Activated CD4-positive, alpha-beta T cell treated with anti-CD3 and anti-CD28 coated beads, Interleukin-2, amount 50 U/mL, for 16 hours (primary cell): ENCODE measurements around the gene HSD17B1.
"Not testable (repeated sequence)": the region's sequence is repeated elsewhere in the genome, so short reads cannot be mapped to it uniquely, and the experiment has no call there.

Source experiments
- DNase-seq: peaks from one replicate; pipeline ENCODE4 v3.0.0-alpha.2; 2020

HSD17B1 gene, protein sequence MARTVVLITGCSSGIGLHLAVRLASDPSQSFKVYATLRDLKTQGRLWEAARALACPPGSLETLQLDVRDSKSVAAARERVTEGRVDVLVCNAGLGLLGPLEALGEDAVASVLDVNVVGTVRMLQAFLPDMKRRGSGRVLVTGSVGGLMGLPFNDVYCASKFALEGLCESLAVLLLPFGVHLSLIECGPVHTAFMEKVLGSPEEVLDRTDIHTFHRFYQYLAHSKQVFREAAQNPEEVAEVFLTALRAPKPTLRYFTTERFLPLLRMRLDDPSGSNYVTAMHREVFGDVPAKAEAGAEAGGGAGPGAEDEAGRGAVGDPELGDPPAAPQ

DNA sequence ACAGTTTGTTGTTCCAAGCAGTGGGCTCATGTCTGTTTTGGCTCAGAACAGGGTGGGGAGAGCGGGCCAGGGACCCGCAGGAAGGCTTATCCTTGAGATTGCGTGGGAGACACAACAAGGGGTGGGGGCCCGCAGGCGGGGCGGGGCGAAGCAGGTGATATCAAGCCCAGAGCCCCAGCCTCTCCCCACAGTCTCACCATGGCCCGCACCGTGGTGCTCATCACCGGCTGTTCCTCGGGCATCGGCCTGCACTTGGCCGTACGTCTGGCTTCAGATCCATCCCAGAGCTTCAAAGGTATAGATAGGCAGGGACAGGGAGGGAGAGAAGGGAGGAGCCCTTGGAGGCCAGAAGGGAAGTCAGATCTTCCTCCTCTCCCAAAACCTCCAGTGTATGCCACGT lies at the start of gene HSD17B1:
HSD17B1 (plus strand) TSS at position 188 of the 400 bp plus-strand sequence; CDS start at position 199, 11 bp downstream.
- DNase-seq: not testable (repeated sequence)

DNA sequence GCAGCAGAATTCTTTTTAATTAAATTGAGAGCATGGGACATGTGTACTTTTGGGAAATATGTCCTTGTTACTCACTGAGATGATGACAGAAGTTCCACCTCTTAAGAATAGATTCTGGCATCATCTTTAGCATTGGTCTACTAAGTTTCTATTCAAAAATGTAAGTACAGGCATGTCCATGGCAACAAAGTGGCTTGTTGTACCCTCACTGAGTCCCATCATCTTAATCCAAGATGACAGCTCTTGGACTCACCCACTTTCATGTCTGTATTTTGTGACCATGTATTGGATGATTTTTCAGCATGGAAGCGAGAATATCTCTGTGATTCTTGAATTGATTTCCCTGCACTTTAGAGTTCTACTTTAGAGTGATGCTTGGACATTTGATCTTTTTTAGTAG lies 49.8 kb upstream of the HSD17B1 start:
- DNase-seq: no peak

DNA sequence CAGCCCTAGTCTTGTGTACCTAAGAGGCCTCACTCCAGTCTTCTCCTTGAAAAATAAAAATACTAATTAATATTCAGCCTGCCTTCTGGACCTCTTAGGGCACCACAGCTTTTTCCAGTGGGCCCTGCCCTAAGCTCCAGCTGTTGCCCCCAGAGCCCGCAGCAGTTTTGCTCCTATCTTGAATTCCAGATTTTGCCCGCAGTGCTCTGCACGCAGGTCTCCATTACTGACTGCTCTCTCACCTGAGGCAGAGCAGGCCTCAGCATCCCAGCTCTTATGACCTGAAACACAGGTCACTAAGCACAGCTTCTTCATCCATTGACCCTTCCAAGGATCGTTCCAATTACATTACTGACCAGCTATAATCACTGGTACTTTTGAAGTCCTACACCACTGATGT lies 45.1 kb upstream of the HSD17B1 start:
- no peak for DNase-seq

DNA sequence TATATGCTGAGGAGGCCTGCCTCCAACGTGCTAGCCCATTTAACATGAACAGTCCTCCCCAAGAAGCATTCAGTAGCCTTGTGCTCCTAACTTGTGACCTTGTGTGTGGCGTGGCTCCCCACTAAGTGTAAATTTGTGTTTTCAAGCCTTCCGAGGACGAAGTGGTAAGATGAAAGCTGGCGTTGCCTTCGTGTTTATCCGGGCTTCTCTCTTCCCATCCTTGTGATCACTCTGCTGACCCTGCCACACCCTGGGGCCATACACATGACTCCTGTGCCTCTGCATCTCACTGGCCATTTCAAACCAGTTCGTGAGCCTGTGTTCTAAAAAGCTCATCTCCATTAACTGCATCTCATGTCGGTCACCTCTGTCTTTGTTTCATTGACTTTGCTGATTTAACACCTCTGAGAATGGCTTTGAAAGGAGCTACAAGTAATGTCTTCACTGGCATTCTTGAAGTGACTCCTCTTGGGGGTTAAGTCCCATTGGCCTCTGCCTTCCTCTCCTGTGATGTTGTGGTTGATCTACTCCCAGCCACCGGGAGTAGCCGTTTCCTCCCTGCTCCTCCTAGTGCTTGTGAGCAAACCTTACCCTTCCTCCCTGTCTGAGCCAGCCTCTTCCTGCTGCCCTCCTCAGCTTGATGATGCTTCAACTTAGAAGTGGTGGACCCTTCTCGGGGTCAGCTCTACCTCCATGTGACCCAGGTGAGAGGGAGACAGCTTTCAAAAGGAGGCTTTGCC lies 44.1 kb upstream of the HSD17B1 start:
- DNase-seq: no peak

DNA sequence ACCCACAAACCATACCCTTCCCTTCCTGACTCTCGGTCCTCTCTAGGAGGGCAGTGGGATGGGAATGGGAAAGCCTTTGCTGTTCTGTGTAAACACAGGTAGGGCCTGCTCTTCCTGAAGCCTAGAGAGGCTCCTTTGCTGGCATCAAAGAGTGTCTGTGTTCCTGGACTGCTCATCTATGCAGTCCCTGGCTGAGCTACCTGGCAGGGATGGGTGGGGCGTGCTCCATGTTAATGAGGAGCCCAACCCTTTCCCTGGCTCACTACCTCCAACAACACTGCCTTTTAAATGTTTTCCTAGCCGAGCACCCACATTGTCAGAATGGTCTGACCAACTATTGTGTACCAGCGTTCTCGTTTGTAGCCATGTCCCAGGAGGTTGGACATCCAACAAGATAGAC lies 43.3 kb upstream of the HSD17B1 start:
- no peak for DNase-seq

DNA sequence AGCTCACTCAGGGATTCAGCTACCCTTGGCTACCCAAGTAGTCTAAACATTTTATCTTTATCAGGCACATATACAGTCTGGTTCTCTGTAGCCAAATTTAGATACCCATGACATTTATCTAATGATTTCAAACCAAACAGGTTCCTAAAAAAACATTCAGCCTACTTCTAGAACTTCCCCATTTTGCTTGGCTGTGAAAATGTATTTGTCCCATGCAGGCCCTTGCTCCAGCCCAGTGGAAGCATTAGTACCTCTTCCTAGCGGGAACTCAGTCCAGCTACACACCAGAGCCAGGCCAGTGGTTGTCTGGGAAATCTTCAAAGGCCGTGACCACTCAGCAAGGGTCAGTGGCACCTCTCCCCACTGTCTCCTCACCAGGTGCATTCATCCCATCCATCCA lies 42.9 kb upstream of the HSD17B1 start:
- no peak for DNase-seq

DNA sequence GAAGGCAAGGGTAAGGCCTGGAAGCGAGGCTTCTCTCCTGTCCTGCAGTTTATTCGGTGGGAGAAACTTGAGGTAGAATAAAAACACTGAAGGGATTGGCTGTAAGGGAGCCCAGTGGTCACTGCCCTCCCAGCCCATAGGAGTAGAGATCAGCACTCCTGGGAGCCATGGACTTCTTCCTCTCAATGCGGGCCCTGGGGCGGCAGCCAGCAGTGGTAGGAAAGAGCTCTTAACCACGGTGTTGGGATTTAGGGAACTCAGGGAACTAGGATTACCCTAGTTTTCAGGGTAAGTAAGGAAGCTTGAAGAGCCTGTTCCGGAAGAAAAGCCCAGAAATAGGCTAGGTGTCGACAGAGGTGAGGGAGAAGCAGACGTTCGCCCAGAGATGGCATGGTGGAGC lies 40.5 kb upstream of the HSD17B1 start:
- no peak for DNase-seq

DNA sequence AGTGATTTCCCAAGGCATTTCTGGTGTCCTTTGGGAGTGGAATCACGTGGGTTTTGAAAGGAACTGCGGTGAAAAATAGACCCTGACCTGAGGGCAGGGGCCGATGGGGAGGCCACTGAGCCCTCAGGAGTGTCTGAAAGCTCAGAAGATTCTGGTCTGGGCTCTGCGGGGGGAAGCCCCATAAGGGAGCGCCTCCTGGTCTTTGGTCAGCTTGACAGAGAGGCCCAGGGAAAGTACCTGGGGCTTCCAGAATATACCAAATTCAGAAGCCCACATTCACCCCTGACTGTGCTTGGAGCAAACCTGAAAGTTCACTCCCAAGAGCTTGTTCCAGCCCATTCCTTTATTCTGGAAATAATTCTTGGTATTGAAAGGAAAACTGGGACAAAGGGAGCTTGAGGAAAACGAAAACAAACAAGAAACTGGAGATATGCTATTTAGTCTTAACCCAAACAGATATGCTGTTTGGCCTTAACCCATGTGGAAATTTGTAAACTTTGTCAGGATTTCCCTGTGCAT lies 39.9 kb upstream of the HSD17B1 start:
- no peak for DNase-seq

DNA sequence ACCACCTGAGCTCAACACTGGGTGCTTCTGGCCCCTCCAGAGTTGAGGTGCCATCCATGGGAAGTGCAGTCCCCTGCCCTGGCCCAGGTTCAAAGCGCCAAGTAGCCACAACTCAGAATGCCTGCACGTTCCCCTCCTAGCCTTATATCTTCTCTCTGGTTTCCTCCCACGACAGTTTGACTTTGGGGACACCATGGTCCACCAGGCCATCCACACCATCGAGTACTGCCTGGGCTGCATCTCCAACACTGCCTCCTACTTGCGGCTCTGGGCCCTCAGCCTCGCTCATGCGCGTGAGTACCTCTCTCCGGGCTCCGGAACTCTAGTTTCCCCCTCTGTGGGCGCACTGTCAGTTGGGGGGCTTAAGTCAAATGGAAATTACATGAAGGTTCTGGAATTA lies 39.0 kb upstream of the HSD17B1 start:
- DNase-seq: no peak

DNA sequence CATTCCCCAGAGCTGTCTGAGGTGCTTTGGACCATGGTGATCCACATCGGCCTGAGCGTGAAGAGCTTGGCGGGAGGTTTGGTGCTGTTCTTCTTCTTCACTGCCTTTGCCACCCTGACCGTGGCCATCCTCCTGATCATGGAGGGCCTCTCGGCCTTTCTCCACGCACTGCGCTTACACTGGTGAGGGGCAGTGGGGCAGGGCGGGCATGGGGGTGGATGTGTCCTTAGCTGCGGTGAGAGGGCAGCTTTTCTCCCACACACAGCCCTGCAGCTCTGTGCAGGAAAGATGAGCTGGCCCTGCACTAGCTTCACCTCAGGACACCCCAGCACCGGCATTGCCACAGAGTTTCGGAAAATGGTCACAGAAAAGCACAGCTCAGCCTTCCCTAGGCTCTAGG lies 38.4 kb upstream of the HSD17B1 start:
- DNase-seq: no peak

DNA sequence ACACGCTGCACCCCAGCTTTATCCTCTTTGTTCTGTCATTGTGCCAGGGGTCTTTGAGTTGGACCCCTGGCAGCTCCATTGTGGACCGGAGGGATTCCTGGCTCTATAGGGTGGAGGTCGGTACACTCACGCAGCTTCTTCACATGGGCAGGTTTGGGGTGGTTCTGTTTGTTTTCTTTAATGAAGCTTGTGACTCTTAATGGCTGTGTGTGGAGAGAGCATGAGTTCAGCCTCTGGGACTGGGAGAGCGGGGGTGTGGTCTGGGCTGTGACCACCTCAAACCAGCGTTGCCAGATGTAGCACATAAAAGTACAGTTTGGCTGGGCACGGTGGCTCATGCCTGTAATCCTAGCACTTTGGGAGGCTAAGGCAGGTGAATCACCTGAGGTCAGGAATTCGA lies 37.9 kb upstream of the HSD17B1 start:
- DNase-seq: no peak

DNA sequence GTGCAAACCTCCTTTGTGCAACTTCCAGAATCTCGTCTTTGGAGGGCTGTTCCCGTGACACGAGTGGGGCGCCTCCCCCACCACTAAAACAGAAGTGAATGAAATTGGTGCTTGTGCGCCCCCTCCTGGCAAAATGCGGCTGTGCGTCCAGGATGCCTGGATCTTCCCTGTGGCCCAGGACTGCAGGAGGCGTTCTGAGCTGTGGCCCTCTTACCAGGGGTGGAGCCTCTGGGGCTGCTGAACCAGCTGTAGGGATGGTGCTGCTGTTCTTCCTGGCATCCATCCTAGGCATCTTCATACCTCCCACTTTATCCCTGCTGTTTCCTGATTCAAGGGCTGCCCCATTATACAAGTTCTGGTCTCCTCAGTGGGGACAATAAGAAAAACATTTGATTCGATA lies 35.2 kb upstream of the HSD17B1 start:
- DNase-seq: peak; percentile 77

DNA sequence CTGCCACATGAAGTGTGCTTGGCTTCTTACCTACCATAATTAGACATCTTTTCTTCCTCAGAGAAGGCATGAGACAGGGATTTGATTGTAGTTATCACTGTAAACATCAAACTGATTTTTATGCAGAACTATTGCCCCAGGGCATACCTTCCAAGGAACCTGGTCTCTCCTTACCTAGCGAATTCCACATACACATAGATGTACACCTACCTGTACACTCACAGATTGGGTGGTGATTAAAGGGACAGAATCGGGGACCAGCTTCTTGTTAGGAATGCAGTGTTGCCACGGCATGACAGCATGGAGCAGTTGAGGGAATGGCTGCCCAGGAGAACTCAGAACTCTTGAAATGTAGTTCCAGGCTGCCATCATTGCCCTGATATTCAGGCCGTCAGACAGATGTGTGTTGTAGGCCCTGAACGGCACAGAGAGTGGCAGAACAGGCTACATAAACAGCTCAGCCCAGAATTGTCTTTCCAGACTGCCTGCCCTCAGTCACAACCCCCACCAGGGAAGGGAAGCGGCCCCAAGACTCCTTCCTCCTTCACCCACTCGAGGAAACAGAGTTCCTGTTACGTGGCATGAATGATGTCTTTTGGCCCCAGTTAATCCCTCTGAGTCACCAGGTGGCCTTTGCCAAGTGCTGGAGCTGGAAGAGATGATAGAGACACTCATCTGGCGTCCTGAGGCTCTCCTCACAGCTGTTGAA lies 34.5 kb upstream of the HSD17B1 start:
- no peak for DNase-seq

DNA sequence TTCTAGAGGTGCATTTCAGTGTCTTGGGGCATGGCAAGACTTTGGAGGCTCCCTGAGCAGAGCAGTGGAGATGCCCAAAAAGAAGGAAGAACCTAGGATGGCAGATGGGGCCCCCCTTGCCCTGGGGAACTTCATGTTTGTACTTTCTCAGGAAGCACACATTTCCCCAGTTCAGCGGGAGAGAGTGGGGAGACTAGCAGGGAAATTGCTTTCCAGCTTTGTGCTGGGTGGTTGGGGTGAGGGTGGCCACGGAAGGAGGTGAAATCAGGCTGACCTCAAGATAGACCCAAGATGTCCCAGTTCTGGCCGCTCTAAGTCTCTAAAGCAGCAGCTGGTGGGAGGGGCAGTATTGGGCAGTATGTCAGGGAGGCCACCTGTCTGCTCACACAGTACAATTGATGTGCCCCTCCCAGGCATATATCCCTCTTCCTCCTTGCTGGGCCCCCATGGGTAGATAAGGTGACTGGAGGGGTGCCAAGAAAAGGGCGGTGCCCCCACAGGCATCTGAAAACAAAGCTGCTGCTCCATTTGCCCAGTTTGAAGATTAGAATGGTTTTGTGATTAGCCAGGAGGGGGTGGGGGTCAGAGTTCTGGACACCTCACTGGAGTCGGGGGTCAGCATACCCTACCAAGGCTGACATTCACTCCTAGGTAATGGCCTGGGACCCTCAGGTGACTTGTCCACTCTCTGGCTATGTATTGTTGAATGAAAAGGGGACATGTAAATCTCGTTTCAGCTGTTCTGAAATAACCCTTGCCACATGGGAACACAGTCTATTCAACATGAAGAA lies 33.8 kb upstream of the HSD17B1 start:
- no peak for DNase-seq

DNA sequence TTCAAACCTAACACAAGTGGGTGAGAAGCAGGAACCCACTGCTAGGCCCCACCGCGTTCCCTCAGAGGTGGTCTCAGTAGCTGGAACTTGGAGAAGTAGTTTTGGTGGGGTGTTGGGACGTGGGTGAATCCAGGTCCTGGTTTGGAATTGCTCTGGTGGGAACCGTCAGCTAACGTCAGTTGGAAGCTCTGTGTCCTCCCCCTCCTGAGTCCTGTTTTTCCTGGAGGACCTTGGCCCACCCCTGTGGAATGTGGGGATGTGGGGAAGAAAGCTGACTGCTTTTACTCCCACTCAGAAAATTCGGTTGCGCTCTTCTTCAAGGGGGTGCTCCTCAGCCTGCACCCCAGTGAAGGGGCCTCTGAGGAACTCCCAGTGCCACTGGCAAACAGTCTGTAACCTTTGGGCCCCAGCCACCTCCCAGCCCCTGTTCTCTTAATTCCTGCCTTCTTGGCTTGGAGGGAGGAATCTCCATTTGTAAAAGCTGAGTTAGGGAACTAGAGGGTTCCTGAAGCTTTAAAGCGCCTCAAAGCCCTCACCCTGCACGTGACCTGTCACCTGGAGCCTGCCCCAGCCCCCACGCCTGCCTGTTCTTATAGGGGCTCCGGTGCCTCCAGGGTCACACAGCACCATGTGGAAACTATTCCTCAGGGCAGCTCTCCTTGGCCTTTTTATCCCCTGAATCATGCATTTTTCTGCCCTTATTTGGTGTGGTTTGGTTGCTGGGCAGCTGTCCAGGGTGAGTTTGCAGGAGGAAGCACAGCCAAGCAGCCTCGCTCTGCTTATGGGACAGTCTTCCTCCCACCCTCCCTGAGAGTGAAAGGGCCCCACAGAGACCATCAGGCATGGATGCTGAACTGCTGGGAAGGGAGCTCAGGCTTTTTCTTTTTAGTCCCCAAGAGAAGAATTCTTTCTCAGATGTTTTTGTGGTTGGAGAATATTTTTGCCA lies 32.9 kb upstream of the HSD17B1 start:
- DNase-seq: no peak

DNA sequence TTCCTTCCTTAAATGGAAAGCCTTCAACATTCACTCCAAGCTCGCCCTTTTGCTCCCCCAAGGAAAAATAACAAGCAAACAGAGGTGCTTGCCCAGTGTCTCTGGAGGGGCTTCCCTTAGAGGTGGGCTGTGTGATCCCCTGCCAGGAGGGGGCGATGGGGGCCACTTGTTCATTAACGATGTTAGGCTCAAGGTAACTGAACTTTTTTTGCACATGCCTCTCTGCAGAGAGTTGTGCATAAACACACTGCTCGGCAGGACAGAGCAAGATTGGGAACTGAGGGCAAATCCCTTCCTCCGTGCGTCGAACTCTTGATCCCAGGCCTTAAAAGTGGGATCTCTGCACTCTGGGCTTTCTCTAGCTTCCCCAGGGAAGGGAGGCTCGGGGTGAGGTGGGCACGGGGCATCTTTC lies 32.2 kb upstream of the HSD17B1 start:
- DNase-seq: peak; percentile 24

DNA sequence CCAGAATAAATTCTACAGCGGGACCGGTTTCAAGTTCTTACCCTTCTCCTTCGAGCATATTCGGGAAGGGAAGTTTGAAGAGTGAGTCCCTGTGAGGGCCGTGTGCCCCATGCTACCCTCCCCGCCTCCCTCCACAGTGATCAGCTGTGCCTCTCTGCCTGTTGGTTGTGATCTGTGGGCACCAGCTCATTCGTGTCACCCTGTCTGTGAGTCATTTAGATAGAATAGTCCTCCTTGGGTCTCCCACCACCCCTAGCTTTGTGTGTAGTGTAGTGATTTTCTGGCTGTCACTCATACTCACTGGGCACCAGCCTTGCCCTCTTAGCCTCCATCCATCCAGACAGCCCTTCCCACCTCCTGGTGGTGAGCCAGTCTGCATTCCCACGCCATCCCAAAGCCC lies 31.7 kb upstream of the HSD17B1 start:
- DNase-seq: peak; percentile 40

DNA sequence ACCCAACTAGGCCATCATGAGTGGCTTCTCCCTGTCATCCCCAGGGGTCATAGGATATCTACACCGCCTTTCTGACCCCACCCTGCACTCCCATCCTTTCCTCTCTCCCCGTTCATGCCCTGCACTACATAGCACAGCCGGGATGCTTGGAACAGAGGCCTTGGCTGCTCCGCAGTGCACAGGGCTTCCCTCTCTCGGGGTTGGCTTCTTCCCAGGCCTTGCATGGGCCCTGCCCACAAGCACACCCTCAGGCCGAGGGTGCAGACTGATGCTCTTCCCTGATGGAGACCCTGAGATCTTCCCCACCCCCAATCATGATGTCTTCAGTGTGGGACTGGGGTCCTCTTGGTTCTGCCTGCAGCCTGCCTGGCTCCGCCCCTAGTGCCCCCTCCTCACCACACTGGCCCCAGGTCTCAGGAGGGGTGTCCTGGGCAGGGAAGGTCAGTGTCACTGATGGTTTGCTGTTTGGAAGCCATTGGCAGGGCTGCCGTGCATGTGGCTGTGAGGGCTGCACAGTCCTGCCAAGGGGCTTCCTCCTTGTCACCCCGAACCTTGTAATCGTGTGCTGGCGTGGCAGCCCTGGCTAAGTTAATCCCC lies 31.0 kb upstream of the HSD17B1 start:
- no peak for DNase-seq

DNA sequence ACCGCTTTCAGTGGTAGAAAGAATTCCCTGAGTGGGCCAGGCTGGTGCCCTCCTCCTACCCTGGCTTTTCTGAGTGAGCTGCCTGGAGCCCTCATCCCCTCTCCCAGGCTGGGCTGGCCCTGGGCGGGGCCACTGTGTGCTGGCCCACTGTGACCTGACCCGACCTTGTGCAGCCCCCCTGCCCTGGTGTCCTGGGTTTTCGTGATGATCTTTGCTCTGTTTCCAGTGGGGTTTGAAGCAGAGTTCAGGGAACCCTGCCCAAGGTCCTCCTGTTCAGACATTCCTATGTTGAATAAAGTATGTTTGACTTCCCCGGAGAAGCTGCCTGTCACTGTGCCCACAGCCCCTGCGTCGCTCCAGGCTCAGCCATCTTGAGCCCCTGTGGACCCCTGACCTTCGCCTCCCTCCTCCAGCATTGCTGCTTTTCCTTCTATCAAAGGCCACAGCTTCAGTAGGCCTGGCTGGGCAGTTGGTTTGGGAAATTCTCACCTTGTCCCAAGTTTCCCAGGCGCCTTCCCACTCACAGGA lies 30.4 kb upstream of the HSD17B1 start:
- DNase-seq: no peak

DNA sequence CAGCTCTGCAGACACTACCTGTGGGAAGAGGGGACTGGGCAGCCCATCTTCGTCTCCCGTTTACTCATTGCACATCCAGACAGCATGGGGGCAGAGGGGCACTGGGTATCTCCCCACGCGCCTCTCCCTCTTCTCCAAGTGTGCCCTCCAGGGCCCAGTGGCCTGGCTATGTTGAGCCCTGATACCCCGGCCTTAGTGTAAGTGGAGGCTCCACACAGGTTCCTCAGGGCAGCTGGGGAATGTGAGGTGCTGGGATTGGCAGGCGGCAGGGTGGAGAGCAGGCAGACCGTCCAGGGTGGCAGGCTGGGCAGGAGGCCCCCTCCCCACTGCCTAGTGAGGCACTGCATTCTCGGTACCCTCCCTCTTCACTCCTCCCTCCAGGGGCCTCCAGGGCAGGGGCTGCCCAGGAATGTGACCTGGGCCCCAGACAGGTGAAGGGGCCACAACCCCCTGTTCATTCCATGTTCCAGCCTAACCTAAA lies 29.9 kb upstream of the HSD17B1 start:
- DNase-seq: no peak

DNA sequence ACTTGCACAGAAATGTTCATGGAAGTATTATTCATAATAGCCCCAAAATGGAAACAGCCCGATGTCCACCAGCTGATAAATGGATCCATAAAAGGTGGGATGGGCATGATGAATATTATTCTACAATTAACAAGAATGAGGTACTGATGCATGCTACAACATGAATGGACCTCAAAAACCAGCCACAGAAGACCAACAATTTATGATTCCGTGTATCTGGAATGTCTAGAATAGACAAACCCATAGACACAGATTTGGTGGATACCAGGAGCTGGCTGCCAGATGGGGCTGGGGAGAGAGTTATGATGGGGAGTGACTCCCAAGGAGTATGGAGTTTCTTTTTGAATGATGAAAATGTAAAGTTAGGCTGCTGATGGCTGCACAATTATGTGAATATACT lies 27.5 kb upstream of the HSD17B1 start:
- DNase-seq: no peak
